Measurements from ENCODE around the gene GNAI2.

GRCh38 chr3:50231581-50231980 is 4.4 kb upstream of the GNAI2 start:
- TF ChIP-seq POLR2AphosphoS5 (IDR thresholded peaks at IDR 0.05; ENCODE audit: insufficient read depth, low read depth, low read length) (no peak), EZH2 (IDR thresholded peaks at IDR 0.05; ENCODE audit: borderline replicate concordance, low read depth, low read length, severe bottlenecking) (no peak), POLR2A (IDR thresholded peaks at IDR 0.05; ENCODE audit: low read depth, low read length) (no peak), FOS (IDR thresholded peaks at IDR 0.05; ENCODE audit: borderline replicate concordance, insufficient read depth, low read length) (no peak), MAX (IDR thresholded peaks at IDR 0.05; ENCODE audit: insufficient read depth, insufficient read length) (no peak), GATA2 (IDR thresholded peaks at IDR 0.05; ENCODE audit: insufficient read depth, insufficient read length, low read depth, low read length) (no peak), MYC (IDR thresholded peaks at IDR 0.05; ENCODE audit: low read depth, low read length) (no peak)
- TF ChIP-seq, protein P1, sequence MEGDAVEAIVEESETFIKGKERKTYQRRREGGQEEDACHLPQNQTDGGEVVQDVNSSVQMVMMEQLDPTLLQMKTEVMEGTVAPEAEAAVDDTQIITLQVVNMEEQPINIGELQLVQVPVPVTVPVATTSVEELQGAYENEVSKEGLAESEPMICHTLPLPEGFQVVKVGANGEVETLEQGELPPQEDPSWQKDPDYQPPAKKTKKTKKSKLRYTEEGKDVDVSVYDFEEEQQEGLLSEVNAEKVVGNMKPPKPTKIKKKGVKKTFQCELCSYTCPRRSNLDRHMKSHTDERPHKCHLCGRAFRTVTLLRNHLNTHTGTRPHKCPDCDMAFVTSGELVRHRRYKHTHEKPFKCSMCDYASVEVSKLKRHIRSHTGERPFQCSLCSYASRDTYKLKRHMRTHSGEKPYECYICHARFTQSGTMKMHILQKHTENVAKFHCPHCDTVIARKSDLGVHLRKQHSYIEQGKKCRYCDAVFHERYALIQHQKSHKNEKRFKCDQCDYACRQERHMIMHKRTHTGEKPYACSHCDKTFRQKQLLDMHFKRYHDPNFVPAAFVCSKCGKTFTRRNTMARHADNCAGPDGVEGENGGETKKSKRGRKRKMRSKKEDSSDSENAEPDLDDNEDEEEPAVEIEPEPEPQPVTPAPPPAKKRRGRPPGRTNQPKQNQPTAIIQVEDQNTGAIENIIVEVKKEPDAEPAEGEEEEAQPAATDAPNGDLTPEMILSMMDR (IDR thresholded peaks at IDR 0.05; ENCODE audit: extremely low read depth in 1 of 2, insufficient read depth in 1 of 2, low read depth in 1 of 2, low read length in 2 of 2), result no peak

Data from endothelial cell of umbilical vein (primary cell).